HCT116 (cell line): Measurements from ENCODE around the gene ANKRD2.

Experiments
- EZH2phosphoT487 ChIP-seq: fragments of 200-600 bp; IDR thresholded peaks from 2 replicates; pipeline ENCODE4 v1.6.1; 2018; ENCODE audit warnings: antibody characterized with exemption, borderline replicate concordance
- TF ChIP-seq, protein P1 (sequence below), 3 experiments: fragments of 200-600 bp in 1 of 3; sonication (generic) in 1 of 3; IDR thresholded peaks in 2 of 3; conservative IDR thresholded peaks in 1 of 3; 2 replicates each; pipeline ENCODE4 v1.5.1; 2012 to 2017; ENCODE audit warnings: low read depth in 2 of 3, low read length in 2 of 3, antibody characterized with exemption in 1 of 3, borderline replicate concordance in 1 of 3, control low read depth in 1 of 3, mild to moderate bottlenecking in 1 of 3, mixed read lengths in 1 of 3, mixed run types in 1 of 3, moderate library complexity in 1 of 3; ENCODE audit not compliant: insufficient read depth in 1 of 3

DNA sequence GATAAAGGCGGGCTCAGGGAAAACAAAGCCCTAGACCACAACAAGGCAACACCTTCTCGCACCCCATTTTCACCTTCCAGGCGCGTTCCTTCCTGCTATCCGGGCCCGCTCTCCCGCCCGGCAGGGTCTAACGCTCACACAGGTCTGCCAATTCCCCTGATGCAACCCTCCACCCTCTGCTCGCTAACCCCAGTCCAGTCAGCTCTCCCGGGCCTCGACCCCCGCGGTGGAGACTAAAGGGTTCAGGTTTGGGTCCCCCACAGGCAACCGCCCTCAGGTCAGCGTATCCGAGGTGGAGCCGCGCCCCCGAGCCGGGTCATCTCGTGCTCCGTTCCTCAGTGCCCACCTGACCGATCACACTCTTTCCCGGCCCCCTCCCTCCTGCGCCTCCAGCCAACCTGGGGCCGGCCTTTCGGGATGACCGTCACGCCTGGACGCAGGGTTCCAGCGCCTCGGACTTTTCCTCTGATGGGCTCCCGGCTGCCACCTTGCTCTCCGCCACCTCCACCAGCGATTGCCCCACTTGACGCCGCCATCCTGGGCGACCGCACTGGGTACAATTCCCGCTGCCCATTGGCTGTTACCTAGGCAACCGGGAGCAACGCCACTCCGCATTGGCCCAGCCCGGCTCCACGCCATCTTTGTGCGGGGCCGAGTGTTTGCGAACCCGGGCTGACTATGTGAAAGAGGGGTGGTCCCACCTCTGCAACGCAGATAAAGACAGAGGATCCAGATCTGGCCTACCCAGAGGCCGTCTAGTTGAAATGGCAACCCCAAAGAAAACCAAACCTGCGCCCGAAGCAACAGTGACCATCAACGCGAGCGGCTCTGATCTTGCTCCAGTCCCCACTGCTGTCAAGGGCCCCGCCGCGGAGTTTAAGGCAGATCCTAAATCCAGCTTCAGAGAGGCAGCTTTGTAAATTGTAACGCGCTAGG lies 60.6 kb downstream of the ANKRD2 start, which contains the start of gene MORN4:
- no peak for TF ChIP-seq EZH2phosphoT487
- TF ChIP-seq, protein P1, sequence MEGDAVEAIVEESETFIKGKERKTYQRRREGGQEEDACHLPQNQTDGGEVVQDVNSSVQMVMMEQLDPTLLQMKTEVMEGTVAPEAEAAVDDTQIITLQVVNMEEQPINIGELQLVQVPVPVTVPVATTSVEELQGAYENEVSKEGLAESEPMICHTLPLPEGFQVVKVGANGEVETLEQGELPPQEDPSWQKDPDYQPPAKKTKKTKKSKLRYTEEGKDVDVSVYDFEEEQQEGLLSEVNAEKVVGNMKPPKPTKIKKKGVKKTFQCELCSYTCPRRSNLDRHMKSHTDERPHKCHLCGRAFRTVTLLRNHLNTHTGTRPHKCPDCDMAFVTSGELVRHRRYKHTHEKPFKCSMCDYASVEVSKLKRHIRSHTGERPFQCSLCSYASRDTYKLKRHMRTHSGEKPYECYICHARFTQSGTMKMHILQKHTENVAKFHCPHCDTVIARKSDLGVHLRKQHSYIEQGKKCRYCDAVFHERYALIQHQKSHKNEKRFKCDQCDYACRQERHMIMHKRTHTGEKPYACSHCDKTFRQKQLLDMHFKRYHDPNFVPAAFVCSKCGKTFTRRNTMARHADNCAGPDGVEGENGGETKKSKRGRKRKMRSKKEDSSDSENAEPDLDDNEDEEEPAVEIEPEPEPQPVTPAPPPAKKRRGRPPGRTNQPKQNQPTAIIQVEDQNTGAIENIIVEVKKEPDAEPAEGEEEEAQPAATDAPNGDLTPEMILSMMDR (IDR thresholded peaks at IDR 0.05 in 2 of 3, conservative IDR thresholded peaks at IDR 0.05 in 1 of 3; ENCODE audit: borderline replicate concordance in 1 of 3, insufficient read depth in 1 of 3, low read depth in 2 of 3, low read length in 2 of 3) = no peak
